ENCODE measurements around the gene NAALADL2.
"Not testable (repeated sequence)": the region's sequence is repeated elsewhere in the genome, so short reads cannot be mapped to it uniquely, and the experiment has no call there.

Gene NAALADL2

GRCh38 chr3:175822766-175823491 is 963.8 kb downstream of the NAALADL2 start:
- DNase-seq: not testable (repeated sequence)

GRCh38 chr3:175825016-175825580 is 966.0 kb downstream of the NAALADL2 start:
- not testable (repeated sequence) for DNase-seq

- no peak for DNase-seq
Measured at GRCh38 chr3:175826759-175827158, 967.6 kb downstream of the NAALADL2 start.

GRCh38 chr3:175829809-175830208 is 970.7 kb downstream of the NAALADL2 start:
- DNase-seq: not testable (repeated sequence)

GRCh38 chr3:175835763-175836162 is 976.6 kb downstream of the NAALADL2 start:
- not testable (repeated sequence) for DNase-seq

- no peak for DNase-seq
Measured at GRCh38 chr3:175836617-175837016, 977.5 kb downstream of the NAALADL2 start.

- DNase-seq: no peak
Measured at GRCh38 chr3:175837962-175838361, 978.8 kb downstream of the NAALADL2 start.

GRCh38 chr3:175839366-175840005 is 980.4 kb downstream of the NAALADL2 start:
- DNase-seq: no peak

- no peak for DNase-seq
Measured at GRCh38 chr3:175851541-175851940, 992.4 kb downstream of the NAALADL2 start.

- DNase-seq: no peak
Measured at GRCh38 chr3:175852560-175852959, 993.4 kb downstream of the NAALADL2 start.

GRCh38 chr3:175857666-175858270 is 998.6 kb downstream of the NAALADL2 start:
- no peak for DNase-seq

Measured in activated CD4-positive, alpha-beta T cell treated with anti-CD3 and anti-CD28 coated beads, Interleukin-2, amount 50 U/mL, for 16 hours (primary cell).